Endothelial cell of umbilical vein (primary cell): ENCODE measurements around the gene RAB36.

Experiments
- EZH2 ChIP-seq: IDR thresholded peaks from 2 replicates; pipeline ENCODE4 v1.6.1; 2012; ENCODE audit warnings: borderline replicate concordance, low read depth, mild to moderate bottlenecking, moderate library complexity, low read length, inconsistent platforms; ENCODE audit not compliant: severe bottlenecking
- FOS ChIP-seq: IDR thresholded peaks from 2 replicates; pipeline ENCODE4 v1.6.1; 2011; ENCODE audit warnings: mild to moderate bottlenecking, low read length, moderate library complexity, borderline replicate concordance; ENCODE audit not compliant: insufficient read depth
- MYC ChIP-seq: IDR thresholded peaks from one replicate; pipeline ENCODE4 v1.6.1; 2011; ENCODE audit warnings: mild to moderate bottlenecking, low read depth, low read length
- POLR2A ChIP-seq: IDR thresholded peaks from 2 replicates; pipeline ENCODE4 v1.6.1; 2012; ENCODE audit warnings: low read depth, mild to moderate bottlenecking, control low read depth, low read length
- POLR2AphosphoS5 ChIP-seq: IDR thresholded peaks from 2 replicates; pipeline ENCODE4 v1.6.1; 2012; ENCODE audit warnings: low read depth, mild to moderate bottlenecking, control low read depth, low read length, moderate library complexity; ENCODE audit not compliant: insufficient read depth
- TF ChIP-seq, protein P1 (sequence below), 2 donors: IDR thresholded peaks; 1 replicate in 1 of 2; 2 replicates in 1 of 2; pipeline ENCODE4 v1.5.1; 2011; ENCODE audit warnings: low read length in 2 of 2, mild to moderate bottlenecking in 2 of 2, moderate library complexity in 2 of 2, control low read depth in 1 of 2, inconsistent platforms in 1 of 2, low read depth in 1 of 2; ENCODE audit not compliant: insufficient read depth in 1 of 2; ENCODE audit errors: extremely low read depth in 1 of 2
- TF ChIP-seq, protein P2 (sequence below): IDR thresholded peaks from 2 replicates; pipeline ENCODE4 v1.6.1; 2011; ENCODE audit not compliant: insufficient read depth, insufficient read length

DNA sequence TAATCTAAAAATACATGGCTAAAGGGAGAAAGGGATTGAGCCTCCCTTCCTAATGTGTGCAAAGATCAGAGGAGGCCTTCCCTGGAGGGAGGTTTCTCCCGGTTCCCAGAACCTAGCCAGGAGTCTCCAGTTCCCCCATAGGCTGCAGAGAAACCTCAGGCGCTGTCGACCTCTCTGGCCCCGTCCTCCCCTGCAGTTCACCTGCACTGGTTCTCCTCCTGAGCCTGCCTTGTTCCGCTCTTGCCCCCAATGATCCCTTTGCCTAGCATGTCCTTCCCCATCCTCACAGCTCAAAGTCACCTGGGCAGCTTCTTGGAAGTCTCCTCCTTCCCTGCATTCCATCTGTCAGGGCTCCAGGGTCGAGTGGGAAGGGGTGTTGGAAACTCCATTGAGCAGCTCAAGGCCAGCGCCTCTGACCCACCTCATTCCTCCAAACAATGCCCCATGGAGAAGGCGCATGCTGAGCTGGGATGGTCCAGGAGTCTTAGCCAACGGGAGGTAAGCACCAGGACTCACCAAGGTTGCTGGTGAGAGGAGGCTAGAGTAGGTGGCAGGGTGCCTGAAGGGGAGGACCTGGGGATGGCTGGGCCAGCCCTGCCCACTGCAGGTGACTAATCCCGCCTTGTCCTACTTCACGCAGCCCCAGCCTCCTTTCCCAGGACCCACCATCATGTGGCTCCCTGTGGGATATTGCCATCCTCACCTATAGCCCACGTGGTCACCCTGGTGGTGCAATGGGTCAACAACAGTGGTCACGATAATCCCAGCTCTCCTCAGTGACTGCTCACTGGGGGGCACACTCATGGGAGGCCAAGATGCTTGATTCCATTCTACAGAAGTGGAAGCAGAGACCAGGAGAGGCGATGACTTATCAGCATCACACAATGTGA, 18.9 kb upstream of the RAB36 start:
- TF ChIP-seq, protein P1, sequence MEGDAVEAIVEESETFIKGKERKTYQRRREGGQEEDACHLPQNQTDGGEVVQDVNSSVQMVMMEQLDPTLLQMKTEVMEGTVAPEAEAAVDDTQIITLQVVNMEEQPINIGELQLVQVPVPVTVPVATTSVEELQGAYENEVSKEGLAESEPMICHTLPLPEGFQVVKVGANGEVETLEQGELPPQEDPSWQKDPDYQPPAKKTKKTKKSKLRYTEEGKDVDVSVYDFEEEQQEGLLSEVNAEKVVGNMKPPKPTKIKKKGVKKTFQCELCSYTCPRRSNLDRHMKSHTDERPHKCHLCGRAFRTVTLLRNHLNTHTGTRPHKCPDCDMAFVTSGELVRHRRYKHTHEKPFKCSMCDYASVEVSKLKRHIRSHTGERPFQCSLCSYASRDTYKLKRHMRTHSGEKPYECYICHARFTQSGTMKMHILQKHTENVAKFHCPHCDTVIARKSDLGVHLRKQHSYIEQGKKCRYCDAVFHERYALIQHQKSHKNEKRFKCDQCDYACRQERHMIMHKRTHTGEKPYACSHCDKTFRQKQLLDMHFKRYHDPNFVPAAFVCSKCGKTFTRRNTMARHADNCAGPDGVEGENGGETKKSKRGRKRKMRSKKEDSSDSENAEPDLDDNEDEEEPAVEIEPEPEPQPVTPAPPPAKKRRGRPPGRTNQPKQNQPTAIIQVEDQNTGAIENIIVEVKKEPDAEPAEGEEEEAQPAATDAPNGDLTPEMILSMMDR (IDR thresholded peaks at IDR 0.05; ENCODE audit: extremely low read depth in 1 of 2, insufficient read depth in 1 of 2, low read depth in 1 of 2, low read length in 2 of 2), result no peak
- no peak for TF ChIP-seq POLR2AphosphoS5
- TF ChIP-seq EZH2, result no peak
- TF ChIP-seq POLR2A, result no peak
- TF ChIP-seq, protein P2, sequence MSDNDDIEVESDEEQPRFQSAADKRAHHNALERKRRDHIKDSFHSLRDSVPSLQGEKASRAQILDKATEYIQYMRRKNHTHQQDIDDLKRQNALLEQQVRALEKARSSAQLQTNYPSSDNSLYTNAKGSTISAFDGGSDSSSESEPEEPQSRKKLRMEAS, result no peak
- no peak for TF ChIP-seq FOS
- no peak for TF ChIP-seq MYC
